B cell (primary cell): ENCODE data around the gene SLC39A13. TPM values are rescaled to one million over a fixed set of nuclear protein-coding genes. Genes with fewer than 3 reads are reported as not detected.

ENCODE experiments used
- ATAC-seq: fragments of 200-7000 bp; cut with Tn5 transposase; one replicate; pipeline ENCODE4 v1.10.0; 2021; ENCODE audit warnings: low read depth, mild to moderate bottlenecking, moderate number of reproducible peaks, moderate library complexity
- CTCF ChIA-PET: fragments of 350-600 bp; sonication (Branson Sonifier 250); formaldehyde crosslinking; loops from one replicate; lab custom pipeline; 2021; ENCODE audit warnings: antibody characterized with exemption, inconsistent platforms; lab: Charles Lee
- POLR2A ChIA-PET: fragments of 350-600 bp; sonication (Branson Sonifier 250); formaldehyde crosslinking; loops from one replicate; lab custom pipeline; 2021; ENCODE audit warnings: antibody characterized with exemption; lab: Charles Lee
- DNase-seq: peaks from one replicate; pipeline ENCODE4 v3.0.0; 2013
- H2AFZ ChIP-seq: 2 replicates; pipeline ENCODE4 v1.6.1; 2012; ENCODE audit warnings: mild to moderate bottlenecking, low read depth, low read length; ENCODE audit not compliant: insufficient read depth, poor library complexity, severe bottlenecking
- H3K27ac ChIP-seq, 2 donors: 1 replicate in 1 of 2; 2 replicates in 1 of 2; pipeline ENCODE4 v1.5.1; 2012 to 2013; ENCODE audit warnings: low read length in 2 of 2, mild to moderate bottlenecking in 2 of 2, moderate library complexity in 1 of 2
- H3K27me3 ChIP-seq, 4 experiments: fragments of 200-600 bp in 1 of 4; sonication (generic) in 1 of 4; replicated peaks in 1 of 4; 1 replicate in 2 of 4; 2 replicates in 2 of 4; pipeline versions ENCODE4 v1.6.1 to v1.7.0; 2013 to 2016; ENCODE audit warnings: low read length in 3 of 4, mild to moderate bottlenecking in 2 of 4, mixed read lengths in 1 of 4, moderate library complexity in 1 of 4; ENCODE audit not compliant: insufficient read depth in 4 of 4, control insufficient read depth in 3 of 4; ENCODE audit errors: control extremely low read depth in 1 of 4
- H3K36me3 ChIP-seq, 2 experiments: replicated peaks in 1 of 2; 1 replicate in 1 of 2; 2 replicates in 1 of 2; pipeline versions ENCODE4 v1.6.1 to v1.7.1; 2013; ENCODE audit warnings: low read length in 1 of 2; ENCODE audit not compliant: insufficient read depth in 2 of 2, control insufficient read depth in 1 of 2; ENCODE audit errors: control extremely low read depth in 1 of 2, extremely low read depth in 1 of 2
- H3K4me1 ChIP-seq, 2 donors: fragments of 200-600 bp in 1 of 2; sonication (generic) in 1 of 2; 1 replicate in 1 of 2; 2 replicates in 1 of 2; pipeline versions ENCODE4 v1.5.1 to v1.6.1; 2013 to 2017; ENCODE audit warnings: low read length in 2 of 2; ENCODE audit not compliant: control insufficient read depth in 2 of 2, insufficient read depth in 2 of 2
- H3K4me2 ChIP-seq: replicated peaks from 2 replicates; pipeline ENCODE3; 2012; ENCODE audit warnings: mild to moderate bottlenecking, low read depth, low read length; ENCODE audit not compliant: poor library complexity, severe bottlenecking
- H3K4me3 ChIP-seq, 5 experiments: fragments of 200-600 bp in 1 of 5; sonication (generic) in 1 of 5; 1 replicate in 3 of 5; 2 replicates in 2 of 5; pipeline versions ENCODE4 v1.5.1 to v1.7.0; 2011 to 2016; ENCODE audit warnings: low read length in 4 of 5, mild to moderate bottlenecking in 4 of 5, low read depth in 2 of 5, control low read depth in 1 of 5, moderate library complexity in 1 of 5; ENCODE audit not compliant: insufficient read depth in 1 of 5; ENCODE audit errors: control extremely low read depth in 1 of 5, extremely low read depth in 1 of 5
- H3K79me2 ChIP-seq: fragments of 200-600 bp; sonication (generic); one replicate; pipeline ENCODE4 v1.6.0; 2016; ENCODE audit warnings: low read length; ENCODE audit not compliant: control insufficient read depth, insufficient read depth
- H3K9ac ChIP-seq: fragments of 200-600 bp; sonication (generic); 2 replicates; pipeline ENCODE4 v1.6.1; 2017; ENCODE audit warnings: mild to moderate bottlenecking, low read length, moderate library complexity
- H3K9me3 ChIP-seq, 3 donors: one replicate each; pipeline versions ENCODE4 v1.6.1 to v1.7.1; 2013; ENCODE audit warnings: low read length in 2 of 3; ENCODE audit not compliant: control insufficient read depth in 2 of 3, insufficient read depth in 1 of 3; ENCODE audit errors: control extremely low read depth in 1 of 3
- H4K20me1 ChIP-seq: 2 replicates; pipeline ENCODE4 v1.6.0; 2012; ENCODE audit warnings: mild to moderate bottlenecking, low read length; ENCODE audit not compliant: insufficient read depth, control insufficient read depth, poor library complexity, severe bottlenecking
- H3K27ac Mint-ChIP-seq: one replicate; pipeline ENCODE4 v1.8.0; 2021; ENCODE audit warnings: mixed read lengths
- H3K27me3 Mint-ChIP-seq: one replicate; pipeline ENCODE4 v1.8.0; 2021; ENCODE audit warnings: mixed read lengths
- H3K4me1 Mint-ChIP-seq: one replicate; pipeline ENCODE4 v1.8.0; 2021; ENCODE audit warnings: mixed read lengths
- H3K4me3 Mint-ChIP-seq: one replicate; pipeline ENCODE4 v1.8.0; 2021; ENCODE audit warnings: mixed read lengths
- H3K9me3 Mint-ChIP-seq: one replicate; pipeline ENCODE4 v1.8.0; 2022; ENCODE audit warnings: mixed read lengths; ENCODE audit not compliant: insufficient read depth
- CTCF ChIP-seq: fragments of 200-600 bp; IDR thresholded peaks from one replicate; pipeline ENCODE4 v1.8.0; 2022; ENCODE audit warnings: antibody characterized with exemption, mild to moderate bottlenecking
- EZH2 ChIP-seq: IDR thresholded peaks from 2 replicates; pipeline ENCODE4 v1.6.1; 2012; ENCODE audit warnings: borderline replicate concordance, low read depth, mild to moderate bottlenecking, moderate library complexity, low read length; ENCODE audit not compliant: insufficient read depth, poor library complexity, severe bottlenecking
- WGBS: methylation state at CpG from one replicate; pipeline ENCODE4 v1.1.5; 2013; ENCODE audit warnings: missing lambda C conversion rate; ENCODE audit not compliant: insufficient coverage; 5-methylcytosine and 5-hydroxymethylcytosine counted together
- intact Hi-C: fragments of 100-400 bp; cut with micrococcal nuclease; formaldehyde crosslinking; loops from one replicate; pipeline ENCODE4 v1.10.0; 2022
- polyA plus RNA-seq: library from polyadenylated mRNA; depleted of rRNA; stranded (reverse); fragments of >200 nt; gene quantifications from 2 replicates; pipeline ENCODE4 v1.2.3, GENCODE V29; 2012
- total RNA-seq, 2 donors: library from RNA; stranded (reverse); fragments of 120-200 nt in 1 of 2; gene quantifications; 1 replicate in 1 of 2; 2 replicates in 1 of 2; pipeline versions ENCODE4 v1.2.3 to v1.2.4, GENCODE V29; 2013 to 2022

Gene SLC39A13
- total and polyA plus RNA-seq, 2 donors (not counting 1 experiment from before 2014, with no cell fraction given), result 33.0 to 55.7 TPM

GRCh38 chr11:47435687-47436086, 27.3 kb downstream of the SLC39A13 start:
- no peaks in the 10 kb centered on the region for H3K27me3 ChIP-seq

GRCh38 chr11:47436726-47437125, 28.3 kb downstream of the SLC39A13 start:
- no peaks in the 10 kb centered on the region for H3K9me3 Mint-ChIP-seq
- POLR2A ChIA-PET, result no interaction called here
- no peaks in the 10 kb centered on the region for H3K79me2 ChIP-seq
- no peak overlapping the region for H3K4me3 ChIP-seq
- H3K9ac ChIP-seq, result no peak overlapping the region
- 100% methylated on average over 2 of the region's 3 CpGs for WGBS
- TF ChIP-seq CTCF (no peak), EZH2 (no peak)
- ATAC-seq (no peak), DNase-seq (no peak)
- H3K4me3 Mint-ChIP-seq, result no peak overlapping the region
- H3K27ac Mint-ChIP-seq, result no peak overlapping the region
- H3K4me2 ChIP-seq, result no peak overlapping the region
- intact Hi-C loops, result no loop called here
- H3K27me3 ChIP-seq, result no peaks in the 10 kb centered on the region
- H3K27ac ChIP-seq, result no peak overlapping the region
- CTCF ChIA-PET, result no interaction called here
- no peaks in the 10 kb centered on the region for H3K4me1 ChIP-seq
- peaks cover 0 to 6% (median 0%) of the 10 kb centered on the region in 3 donors for H3K9me3 ChIP-seq
- H2AFZ ChIP-seq, result no peak overlapping the region
- H3K27me3 Mint-ChIP-seq, result no peaks in the 10 kb centered on the region
- H3K4me1 Mint-ChIP-seq, result no peaks in the 10 kb centered on the region
- no peaks in the 10 kb centered on the region for H4K20me1 ChIP-seq
- H3K36me3 ChIP-seq, result no peaks in the 10 kb centered on the region

More at GRCh38 chr11:47435687-47436086, 27.3 kb downstream of the SLC39A13 start:
- H3K36me3 ChIP-seq, result no peaks in the 10 kb centered on the region
- no peaks in the 10 kb centered on the region for H3K4me1 Mint-ChIP-seq
- H3K4me2 ChIP-seq, result no peak overlapping the region
- H3K4me3 Mint-ChIP-seq, result no peak overlapping the region
- no peak overlapping the region for H3K4me3 ChIP-seq
- H3K27me3 Mint-ChIP-seq, result no peaks in the 10 kb centered on the region
- no peaks in the 10 kb centered on the region for H3K79me2 ChIP-seq
- no peaks in the 10 kb centered on the region for H3K9me3 Mint-ChIP-seq
- H4K20me1 ChIP-seq, result no peaks in the 10 kb centered on the region
- H2AFZ ChIP-seq, result no peak overlapping the region
- H3K9me3 ChIP-seq, result peaks cover 0 to 6% (median 0%) of the 10 kb centered on the region in 3 donors
- no peak for DNase-seq
- no peak for ATAC-seq
- no peak overlapping the region for H3K9ac ChIP-seq
- POLR2A ChIA-PET, result no interaction called here
- intact Hi-C loops, result no loop called here
- no peak overlapping the region for H3K27ac ChIP-seq
- H3K27ac Mint-ChIP-seq, result no peak overlapping the region
- CTCF ChIA-PET, result no interaction called here
- TF ChIP-seq CTCF (no peak), EZH2 (no peak)
- WGBS, result 100% methylated on average over 3 of the region's 3 CpGs
- no peaks in the 10 kb centered on the region for H3K4me1 ChIP-seq
